Activated gamma-delta T cell treated with Interleukin-2 at 50 U/mL for 16 hours (primary cell): ENCODE measurements around the gene PLVAP.
"Not testable (repeated sequence)": the region's sequence is repeated elsewhere in the genome, so short reads cannot be mapped to it uniquely, and the experiment has no call there.

ENCODE experiments used
- DNase-seq: peaks from one replicate; pipeline ENCODE4 v3.0.0-alpha.2; 2020

Gene PLVAP

DNA sequence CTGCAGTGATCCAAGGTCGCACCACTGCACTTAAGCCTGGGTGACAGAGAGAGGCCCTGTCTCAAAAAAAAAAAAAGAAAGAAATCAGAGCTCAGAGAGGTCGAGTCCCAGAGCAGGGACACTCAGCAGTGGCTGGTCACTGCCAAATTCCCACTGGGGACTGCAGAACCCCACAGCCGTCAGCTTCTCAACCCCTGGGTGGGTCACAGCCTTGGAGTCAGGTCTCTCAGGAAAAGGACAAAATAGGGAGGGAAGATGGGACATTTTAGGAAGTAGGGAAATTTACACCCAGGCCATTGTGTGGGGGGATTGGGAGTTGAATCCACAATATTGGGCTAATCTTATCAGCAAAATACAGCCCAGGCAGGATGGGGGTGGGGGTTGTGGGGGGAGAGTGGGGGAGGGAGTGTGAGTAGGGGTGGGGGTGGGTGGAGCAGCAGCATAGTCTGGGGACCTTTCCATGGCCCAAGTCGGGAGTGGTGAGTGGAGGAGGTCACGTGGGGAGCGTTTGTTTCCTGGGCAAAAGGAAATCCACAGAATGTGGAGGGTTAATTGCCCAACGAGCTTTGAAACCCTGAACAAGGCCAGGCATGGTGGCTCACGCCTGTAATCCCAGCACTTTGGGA is 21.9 kb upstream of the PLVAP start:
- no peak for DNase-seq

DNA sequence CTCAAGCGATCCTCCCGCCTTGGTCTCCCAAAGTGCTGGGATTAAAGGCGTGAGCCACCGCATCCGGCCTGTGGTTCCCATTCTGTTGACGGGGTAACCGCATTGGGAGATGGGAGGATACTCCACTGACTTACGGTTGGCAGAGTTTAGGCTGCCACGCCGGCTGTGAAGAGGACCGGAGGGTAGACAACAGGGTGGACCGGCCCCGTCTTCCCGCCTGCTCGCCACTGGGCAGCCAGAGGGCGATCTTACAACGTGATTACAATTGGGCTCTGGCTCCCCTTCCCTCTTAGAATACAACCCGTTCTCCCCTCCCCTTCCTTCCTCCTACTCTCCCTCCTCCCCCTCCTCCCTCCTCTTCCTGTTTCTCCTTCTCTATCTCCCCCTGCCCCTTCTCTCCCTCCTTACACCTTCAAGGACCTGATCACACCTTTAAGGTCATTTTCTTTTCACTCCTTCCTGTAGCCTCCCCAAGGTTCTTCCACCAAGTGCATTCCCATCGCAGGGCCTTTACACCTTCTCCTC is 17.8 kb upstream of the PLVAP start:
- DNase-seq, result peak; percentile 43

DNA sequence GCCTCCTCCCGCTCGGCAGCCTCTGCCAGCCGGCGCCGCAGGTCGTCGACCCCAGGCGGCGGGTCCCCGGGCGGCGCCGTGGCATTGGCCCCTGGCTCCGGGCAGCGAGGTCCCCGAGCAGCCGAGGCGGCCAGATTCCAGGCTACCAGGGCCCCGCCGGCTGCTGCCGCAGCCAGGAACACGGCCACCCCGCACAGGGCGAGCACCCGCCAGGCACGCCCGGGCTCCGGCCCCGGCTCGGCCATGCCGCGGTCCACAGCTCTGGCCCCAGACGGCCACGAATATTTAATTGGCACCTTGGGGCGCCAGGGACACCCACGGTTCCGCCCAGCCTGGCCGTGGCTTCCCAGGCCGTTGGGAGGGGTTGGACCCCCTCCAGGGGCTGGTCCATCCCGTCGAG is 16.8 kb upstream of the PLVAP start, which contains the start of gene CCDC194:
CCDC194 (minus strand) TSS at position 283 of the 400 bp plus-strand sequence; CDS start at position 245, 38 bp downstream.
- no peak for DNase-seq

DNA sequence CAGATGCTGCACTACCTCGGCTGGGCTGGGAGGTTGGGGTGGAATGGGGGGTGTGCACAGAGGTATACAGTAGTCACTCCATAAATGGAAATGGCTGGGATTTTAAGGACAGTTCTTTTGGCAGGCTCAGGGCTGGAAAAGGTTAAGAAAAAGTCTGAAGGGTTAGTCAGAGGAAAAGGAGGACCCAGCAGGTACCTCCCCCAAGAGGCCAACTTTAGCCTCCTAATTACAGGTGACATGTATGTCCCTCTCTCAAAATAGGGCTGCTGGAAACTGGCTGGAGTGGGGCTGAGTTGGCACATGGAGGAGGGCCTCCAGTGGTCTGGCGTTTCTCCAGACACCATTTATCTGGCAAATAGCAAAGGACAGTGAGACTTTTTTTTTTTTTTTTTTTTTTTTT is 15.9 kb upstream of the PLVAP start:
- no peak for DNase-seq

DNA sequence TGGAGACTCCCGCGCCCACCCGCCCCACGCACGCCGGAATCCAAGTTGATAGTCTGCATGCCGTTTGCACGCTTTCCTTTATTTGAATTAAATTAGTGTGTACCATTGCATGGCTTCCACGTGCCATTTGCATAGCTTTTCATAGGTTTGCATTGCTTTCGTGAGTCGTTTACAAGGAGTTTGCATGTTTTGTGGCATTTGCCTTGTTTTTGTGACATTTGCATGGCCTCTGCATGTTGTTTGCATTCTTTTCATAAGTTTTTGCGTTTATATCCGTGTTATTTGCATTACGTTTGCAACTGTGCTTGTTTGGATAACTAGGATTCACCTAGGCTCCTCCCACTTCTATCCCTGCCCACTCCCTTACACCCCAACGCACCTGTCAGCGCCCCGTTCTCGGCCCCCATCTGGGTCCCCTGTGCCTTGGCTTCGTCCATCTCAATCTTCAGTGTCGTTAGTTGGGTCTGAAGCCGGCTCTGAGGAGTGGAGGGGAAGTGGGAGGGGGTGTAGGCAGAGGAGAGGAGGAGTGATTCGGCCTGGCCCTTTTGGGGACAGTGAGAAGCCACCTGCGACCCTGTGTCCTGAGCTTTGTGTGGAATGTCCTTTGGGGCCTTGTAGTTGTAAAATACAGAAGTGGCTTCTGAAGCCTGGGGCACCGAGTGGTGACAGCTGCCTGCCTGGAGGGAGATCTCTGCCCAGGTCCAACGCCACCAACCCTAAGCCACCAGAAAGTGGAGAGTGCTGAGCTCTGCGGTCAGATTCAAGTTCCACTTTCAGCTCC is 14.4 kb upstream of the PLVAP start:
- DNase-seq, result no peak

DNA sequence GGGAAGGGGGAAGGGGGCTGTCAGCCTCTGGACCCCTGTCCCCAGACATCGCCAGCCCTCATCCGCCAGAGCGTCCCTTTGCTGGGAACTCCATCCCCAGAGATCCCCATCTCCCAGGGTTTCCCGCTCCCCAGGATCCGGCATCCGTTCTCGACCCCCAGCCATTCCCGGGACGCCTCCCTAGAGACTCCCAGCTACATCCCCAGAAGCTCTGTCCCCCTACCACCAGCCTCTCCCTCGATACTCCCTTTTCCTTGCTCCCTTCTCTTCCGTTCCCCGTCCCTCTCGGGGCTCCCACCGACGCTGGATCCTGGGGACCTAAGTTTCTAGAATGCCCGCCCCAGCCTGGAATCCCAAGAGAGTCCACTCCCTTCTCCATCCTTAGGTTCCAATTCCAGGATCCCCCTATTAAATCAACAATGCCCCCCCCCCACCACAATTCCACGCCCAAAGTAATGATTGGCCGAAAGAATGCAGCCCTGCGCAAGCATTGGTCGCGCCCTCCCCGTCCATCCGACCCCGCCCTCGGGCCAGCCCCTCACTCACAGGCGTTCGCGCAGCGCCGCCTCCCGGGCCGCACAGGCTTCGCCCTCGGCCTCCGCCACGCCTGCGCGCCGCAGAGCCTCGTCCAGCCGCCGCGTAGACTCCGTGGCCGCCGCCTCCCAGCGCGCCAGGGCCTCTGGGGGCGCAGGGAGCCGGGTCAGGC is 13.7 kb upstream of the PLVAP start:
- peak; percentile 91 for DNase-seq

DNA sequence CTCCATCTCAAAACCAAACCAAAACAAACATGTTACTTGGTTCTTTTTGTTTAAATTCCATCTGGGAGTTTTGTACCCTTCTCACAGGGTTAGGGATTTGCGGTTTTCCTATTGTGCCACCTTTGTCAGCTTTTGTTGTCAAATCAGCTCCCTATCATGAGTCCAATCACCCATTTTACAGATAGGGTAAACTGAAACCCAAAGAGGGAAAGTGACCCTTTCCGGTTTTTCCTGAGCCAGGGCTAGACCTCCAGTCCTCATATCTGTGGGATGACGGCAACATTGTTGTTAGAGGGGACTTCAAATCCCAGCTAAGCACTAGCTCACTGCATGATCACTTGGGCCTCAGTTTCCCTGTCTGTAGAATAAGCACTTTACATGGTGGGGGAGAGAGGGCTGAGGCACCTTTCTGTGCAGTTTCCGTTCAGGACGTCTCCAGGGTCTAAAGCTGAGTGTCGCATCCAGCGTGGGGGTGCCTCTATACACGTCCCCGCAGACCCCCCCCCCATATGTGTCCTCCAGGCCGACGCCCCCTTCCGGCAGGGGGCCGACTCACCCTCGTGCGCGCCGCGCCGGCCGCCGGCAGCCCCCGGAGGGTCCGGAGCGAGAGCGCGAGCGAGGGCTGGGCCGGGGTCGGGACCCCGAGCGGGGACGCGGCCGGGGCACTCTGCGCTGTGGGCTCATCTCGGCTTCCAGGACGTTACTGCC is 13.0 kb upstream of the PLVAP start:
- DNase-seq, result no peak

DNA sequence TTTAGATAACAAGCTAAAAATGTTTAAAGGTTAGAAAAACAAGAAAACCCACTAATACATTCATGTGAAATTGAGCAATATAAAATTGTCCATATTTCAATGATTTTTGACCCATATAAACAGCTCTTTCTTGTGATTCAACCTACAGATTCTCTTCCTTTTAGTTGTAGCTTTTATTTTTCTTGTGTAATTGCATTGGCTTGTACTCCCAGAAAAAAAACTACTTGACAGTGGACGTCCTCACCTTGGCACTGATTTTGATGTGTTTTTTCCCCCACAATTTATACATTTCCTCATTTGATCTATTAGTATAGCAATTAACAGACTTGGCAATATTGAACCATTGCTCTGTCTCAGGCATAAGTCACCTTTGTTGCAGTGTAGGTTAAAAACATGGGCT is 12.1 kb upstream of the PLVAP start:
- no peak for DNase-seq

DNA sequence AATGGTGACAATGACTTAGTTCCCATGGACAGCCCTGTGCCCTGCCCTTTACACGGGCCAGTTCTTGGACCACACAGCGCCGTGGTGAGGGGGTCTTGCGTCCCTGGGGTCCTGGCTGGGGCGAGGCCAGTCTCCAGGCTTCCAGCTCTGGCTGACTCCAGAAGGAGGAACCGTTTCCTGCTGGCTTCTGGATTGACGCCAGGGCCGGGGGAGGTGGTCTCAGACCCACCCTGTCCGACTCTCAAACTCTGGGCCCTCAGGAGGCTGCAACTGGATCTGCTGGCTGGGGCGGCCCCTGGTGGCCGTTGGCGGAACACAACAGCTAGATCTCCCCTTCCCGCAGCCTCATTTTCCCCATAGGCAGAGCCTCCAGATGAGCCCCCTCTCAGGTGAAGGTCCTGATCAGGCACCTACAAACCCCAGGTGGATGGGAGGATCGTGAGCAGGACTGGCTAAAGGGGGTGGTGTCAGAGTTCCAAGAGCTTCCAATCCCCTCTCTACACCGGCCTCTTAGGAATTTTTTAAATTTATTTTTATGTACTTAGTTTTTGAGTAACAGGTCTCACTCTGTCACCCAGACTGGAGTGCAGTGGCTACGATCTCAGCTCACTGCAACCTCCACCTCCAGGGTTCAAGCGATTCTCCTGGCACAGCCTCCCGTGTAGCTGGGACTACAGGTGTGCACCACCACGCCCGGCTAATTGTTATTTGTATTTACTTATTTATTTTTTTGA is 8.9 kb upstream of the PLVAP start:
- peak; percentile 56 for DNase-seq

DNA sequence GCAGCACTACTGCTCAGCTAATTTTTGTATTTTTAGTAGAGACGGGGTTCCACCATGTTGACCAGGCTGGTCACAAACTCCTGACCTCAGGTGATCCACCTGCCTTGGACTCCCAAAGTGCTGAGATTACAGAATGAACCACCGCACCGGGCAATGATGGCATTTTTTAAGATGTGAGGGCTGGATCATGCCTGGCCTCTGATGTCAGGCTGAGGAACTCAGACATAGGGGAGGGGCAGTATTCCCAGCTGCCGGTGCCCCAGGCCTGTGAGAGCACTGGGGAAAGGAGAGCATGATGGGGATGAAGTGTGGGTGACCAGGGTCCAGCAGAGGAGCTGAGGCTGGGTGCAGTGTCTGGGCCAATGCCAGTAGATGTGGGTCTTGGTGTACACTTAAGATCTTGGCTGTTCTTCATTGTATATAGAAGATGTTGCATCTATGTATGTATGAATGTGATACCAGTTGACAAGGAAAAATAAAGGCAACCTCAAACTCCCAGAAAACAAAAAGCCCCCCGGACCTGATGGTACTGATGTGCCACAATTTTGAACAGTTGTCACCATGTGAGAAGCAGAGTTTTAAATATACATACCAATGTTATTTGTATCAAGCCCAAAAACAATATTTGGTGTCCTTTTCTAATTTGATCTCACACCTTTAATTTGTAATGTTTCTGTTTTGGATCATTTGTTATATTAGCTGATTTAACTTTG is 3.4 kb upstream of the PLVAP start:
- no peak for DNase-seq

DNA sequence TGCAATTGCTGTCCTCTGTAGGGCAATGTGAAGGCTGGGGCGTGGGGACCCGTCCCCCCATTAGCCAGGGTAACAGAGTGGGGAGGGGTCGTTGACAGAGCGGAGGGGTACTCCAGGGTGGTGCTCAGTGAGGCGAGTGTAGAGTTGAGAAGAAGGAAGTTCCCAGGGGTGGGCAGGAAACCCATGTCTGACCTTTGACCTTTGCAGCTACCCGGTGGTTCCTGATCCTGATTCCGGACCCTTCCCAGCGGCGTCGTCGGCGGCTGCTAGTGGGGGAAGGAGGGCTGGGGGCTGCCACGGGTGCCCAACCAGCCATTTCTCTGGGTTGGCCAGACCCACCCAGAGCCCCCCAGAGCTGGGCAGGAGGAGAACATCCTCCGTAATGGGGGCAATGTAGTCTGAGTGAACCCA is 2.1 kb upstream of the PLVAP start:
- DNase-seq, result no peak

DNA sequence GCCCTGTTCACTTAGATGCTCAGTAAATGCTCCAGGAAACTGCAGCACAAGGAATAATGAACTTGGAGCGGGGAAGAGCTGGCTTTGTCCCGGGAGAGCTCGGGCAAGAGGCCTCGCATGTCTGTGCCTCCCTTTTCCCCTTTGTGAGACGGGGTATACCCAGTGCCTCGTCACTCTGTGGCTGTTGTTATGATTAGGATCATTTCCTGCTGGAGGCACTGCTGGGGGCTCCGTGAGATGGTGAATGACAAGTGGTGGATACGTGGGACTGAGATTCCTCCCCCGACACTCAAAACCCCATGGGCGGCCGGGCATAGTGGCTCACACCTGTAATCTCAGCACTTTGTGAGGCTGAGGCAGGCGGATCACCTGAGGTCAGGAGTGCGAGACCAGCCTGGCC is 1.1 kb upstream of the PLVAP start:
- DNase-seq, result no peak

DNA sequence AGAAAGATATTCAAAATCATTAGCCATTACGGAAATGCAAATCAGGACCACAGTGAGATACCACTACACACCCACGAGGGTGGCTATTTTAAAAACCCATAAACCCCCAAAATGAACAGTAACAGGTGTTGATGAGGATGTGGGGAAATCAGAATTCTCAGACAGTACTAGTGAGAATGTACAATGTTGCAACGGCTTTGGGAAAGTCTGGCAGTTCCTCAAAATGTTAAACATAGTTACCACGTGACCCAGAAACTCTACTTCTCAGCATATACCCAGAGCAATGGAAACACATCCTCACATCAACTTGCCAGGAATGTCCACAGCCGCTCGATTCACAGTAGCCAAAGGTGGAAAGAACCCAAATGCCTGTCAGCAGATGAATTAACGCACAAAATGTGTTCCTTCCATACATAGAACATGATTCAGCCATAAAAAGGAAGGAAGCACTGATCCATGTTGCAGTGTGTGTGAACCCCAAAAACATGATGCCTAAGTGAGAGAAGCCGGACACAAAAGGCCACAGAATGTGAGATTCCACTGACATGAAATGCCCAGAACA is 7.0 kb downstream of the PLVAP start:
- no peak for DNase-seq

DNA sequence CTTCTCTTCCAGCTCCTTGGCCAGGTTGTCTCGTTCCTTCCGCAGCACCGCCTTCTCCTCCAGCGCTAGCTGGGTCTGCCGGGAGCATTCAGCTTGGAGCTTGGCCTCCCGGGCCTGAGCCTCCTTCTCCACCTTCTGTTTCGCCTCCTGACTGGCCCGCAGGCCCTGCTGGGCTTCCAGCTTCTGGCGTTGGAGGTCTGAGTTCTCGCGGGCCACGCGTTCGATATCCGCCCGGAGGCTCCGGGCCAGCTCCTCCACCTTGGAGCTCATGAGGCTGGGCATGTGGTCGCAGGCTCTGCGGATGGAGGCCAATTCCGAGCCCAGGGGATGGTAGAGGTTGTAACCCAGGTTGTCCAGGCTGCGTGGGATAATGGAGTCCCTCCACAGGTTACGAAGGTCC is 11.8 kb downstream of the PLVAP start:
- no peak for DNase-seq

DNA sequence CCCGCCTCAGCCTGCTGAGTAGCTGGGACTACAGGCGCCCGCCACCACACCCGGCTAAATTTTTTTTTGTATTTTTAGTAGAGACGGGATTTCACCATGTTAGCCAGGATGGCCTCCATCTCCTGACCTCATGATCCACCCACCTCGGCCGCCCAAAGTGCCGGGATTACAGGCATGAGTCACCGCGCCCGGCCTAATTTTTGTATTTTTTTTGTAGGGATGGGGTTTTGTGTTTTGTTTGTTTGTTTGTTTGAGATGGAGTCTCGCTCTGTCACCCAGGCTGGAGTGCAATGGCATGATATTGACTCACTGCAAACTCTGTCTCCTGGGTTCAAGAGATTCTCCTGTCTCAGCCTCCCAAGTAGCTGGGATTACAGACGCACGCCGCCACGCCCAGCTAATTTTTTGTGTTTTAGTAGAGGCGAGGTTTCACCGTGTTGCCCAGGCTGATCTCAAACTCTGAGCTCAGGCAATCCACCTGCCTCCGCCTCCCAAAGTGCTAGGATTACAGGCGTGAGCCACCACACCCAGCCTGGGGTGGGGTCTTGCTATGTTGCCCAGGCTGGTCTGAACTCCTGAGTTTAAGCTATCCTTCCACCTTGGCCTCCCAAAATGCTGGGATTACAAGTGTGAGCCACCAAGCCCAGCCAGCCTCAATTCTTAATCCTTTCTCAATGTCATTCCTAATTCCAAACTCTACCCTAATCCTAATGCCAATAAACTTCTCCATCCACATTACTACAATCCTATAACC is 13.1 kb downstream of the PLVAP start:
- not testable (repeated sequence) for DNase-seq

DNA sequence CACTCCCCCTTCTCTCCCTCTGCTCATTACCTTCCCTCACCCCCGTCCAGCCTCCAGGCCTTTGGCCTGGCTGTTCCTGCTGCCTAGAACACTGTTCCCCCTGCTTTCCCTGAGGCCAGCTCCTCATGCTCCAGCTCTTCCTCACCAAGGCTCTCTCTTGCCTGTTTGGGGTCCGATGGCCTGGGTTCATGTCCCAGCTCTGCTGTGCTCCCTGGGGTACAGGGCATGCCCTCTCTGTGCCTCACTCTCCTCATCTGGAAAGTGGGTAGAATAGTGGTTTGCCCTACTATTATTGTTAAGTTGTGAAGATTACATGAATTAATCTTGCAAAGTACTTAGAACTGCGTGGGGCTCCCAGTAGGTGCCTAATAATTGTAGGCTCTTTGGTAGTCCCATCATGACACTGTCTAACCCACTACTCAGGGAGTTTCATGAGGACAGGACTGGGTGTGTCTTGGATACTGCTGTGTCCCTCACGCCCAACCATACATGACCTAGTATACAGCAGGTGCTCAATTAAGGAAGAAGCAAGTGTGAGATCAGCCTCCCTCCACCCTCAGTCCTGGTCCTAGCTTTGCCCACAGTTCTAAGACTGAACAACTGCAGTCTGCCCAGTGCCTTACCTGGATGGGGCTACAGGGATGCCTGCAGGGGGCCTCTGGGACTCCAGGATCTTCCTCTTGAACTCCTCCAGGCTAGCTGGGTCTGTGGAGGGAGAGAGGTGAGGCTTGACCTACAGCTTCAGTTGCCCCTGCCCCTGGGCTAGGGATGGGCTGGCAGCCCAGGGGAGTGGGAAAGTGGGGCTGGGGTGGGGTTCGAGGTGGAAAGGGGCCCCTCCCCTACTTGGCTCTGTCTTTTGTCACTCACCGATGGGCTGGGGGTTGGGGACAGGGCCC is 17.0 kb downstream of the PLVAP start:
- no peak for DNase-seq

DNA sequence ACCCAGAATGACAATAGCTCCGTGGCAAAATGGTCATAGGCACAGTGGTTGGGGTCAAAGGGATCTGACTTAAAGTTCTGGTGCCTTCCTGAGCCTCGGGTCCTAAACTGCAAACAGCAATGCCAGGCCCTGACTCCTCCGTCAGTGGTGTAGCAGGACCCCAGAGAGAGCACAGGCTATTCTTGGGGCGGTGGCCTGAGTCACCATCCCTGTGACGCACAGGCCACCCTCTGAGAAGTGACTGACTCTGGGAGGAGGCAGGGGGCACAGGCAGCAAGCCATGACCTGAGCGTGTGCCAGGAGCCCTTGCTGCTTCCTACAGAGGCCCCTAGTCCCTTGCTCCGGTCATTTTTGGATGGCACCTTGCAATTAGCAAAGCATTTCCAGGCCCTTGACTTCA is 18.7 kb downstream of the PLVAP start:
- DNase-seq, result no peak

DNA sequence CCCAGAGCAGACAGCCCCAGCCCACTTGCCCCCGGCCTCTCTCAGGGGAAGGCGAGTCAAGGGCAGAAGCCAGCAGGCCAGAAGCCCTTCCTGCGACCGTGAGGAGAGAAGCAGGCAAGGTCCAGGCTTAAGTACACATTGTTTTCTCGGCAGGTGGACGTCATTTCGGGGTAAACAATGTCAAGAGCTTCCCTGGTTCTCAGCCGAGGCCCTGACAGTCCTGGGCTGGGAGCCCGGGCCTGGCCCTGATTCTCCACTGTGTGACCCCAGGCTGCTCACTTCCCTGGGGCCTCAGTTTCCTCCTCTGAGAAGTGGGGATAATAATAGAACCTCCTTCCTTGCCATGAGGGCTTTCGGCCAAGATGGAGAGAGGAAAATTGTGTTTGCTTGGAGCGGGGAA is 19.4 kb downstream of the PLVAP start:
- DNase-seq, result no peak

DNA sequence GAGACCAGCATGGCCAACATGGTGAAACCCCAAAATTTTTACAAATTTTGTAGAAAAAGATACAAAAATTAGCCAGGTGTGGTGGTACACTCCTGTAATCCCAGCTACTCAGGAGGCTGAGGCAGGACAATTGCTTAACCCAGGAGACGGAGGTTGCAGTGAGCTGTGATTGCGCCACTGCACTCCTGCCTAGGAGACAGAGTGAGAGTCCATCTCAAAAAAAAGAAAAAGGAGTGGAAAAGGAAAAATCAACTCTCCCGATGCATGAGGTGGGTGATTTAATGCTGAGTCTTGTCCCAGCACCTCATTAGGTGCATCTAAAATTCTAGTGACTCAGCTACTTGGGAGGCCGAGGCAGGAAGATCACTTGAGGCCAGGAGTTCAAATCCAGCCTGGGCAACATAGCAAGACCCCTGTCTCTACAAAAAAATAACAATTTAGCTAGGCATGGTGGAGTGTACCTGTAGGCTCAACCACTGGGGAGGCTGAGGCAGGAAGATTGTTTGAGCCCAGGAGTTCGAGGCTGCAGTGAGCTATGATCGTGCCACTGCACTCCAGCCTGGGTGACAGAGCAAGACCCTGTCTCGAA is 20.0 kb downstream of the PLVAP start:
- DNase-seq, result no peak
